HFF-Myc (cell line): ENCODE results near the gene PRAMEF11.
"Not testable (repeated sequence)": the region's sequence is repeated elsewhere in the genome, so short reads cannot be mapped to it uniquely, and the experiment has no call there.

Experiments
- DNase-seq: peaks from one replicate; pipeline ENCODE4 v3.0.0-alpha.2; 2011; ENCODE audit warnings: low read depth; ENCODE audit errors: extremely low read depth
- H3K4me3 ChIP-seq: replicated peaks from 2 replicates; pipeline ENCODE4 v1.5.1; 2011; ENCODE audit warnings: low read depth, mild to moderate bottlenecking, control low read depth, low read length
- CTCF ChIP-seq: IDR thresholded peaks from 2 replicates; pipeline ENCODE4 v1.5.1; 2012; ENCODE audit warnings: mild to moderate bottlenecking, low read depth, low read length, control low read depth; ENCODE audit errors: missing control alignments

The PRAMEF11 gene

DNA sequence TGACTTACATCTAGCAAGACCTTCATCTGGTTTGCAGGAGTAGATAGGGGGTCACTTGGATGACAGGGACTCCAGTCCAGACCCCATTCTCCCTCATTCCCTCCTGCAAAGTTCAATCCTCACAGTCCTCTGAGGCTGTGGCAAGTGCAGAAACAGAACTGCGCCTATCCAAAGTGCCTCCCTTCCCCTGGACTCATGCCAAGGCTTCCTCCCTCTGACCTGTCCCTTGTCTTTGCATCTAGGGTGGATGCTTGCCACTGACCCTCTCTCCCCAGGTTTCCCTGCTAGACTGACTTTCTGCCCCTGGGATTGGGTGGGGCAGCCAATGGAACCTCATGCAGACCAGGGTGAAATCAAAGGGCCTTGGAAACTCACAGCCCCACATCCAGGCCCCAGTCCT lies 21.3 kb downstream of the PRAMEF11 start:
- no peak overlapping the region for H3K4me3 ChIP-seq
- TF ChIP-seq CTCF = no peak
- DNase-seq = no peak

GRCh38 chr1:12799730-12800129 lies 31.5 kb downstream of the PRAMEF11 start:
- no peak overlapping the region for H3K4me3 ChIP-seq
- DNase-seq = no peak
- TF ChIP-seq CTCF = no peak

- no peak overlapping the region for H3K4me3 ChIP-seq
- DNase-seq = no peak
- TF ChIP-seq CTCF = no peak
Observed at GRCh38 chr1:12798911-12799310, 32.3 kb downstream of the PRAMEF11 start.

DNA sequence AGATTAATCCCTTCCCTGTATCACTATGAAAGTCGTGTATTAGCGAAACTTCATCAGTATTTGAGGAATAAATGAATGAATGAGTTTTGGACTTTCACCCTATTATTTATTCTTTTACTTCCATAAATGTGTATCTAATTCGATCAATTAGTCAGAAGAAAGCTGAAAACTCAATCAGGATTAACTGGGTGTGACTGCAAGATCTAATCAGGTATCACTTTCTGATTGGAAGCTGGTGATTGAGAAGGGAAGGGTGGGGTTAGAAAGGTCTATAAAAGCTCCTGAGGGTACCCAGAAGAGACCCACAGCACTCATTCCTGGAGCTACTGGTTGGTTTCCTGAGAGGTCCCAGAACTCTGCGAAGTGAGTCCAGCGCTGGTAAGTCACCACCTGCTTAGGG lies 40.1 kb downstream of the PRAMEF11 start, which contains the start of gene PRAMEF1:
PRAMEF1 (plus strand) TSS at position 301 of the 400 bp plus-strand sequence. CDS start 1,831 bp downstream, outside the sequence.
- DNase-seq, H3K4me3 ChIP-seq: not testable (repeated sequence)

DNA sequence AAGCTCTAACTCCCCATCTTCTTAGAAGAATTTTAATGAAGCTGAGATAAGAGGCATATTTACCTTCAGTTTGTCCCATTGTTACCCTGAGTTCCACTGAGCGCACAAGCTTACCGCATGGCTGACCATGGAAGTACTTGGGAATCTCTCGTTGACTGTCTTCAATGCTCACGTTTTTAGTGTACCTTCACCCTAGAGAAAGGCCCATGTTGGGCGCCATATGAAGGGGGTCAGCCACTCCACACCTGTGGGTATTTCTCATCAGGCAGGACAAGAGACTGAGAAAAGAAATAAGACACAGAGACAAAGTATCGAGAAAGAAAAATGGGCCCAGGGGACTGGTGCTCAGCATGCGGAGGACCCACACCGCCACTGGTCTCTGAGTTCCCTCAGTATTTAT lies 46.5 kb downstream of the PRAMEF11 start:
- H3K4me3 ChIP-seq, DNase-seq: not testable (repeated sequence)

GRCh38 chr1:12783783-12784182 lies 47.4 kb downstream of the PRAMEF11 start:
- not testable (repeated sequence) for DNase-seq, H3K4me3 ChIP-seq

DNA sequence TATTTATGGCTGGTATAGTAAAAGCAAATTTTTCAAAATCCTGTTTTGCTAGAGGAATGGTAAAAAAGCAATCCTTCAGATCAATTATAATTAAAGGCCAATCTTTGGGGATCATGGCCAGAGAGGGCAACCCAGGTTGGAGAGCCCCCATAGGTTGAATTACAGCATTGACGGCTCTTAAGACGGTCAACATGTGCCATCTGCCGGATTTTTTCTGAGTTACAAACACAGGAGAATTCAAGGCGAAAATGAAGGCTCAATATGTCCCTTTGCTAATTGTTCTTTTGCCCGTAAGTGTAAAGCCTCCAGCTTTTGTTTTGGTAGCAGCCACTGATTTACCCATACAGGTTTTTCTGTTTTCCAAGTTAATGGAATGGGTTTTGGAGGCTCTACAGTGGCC lies 49.7 kb downstream of the PRAMEF11 start:
- not testable (repeated sequence) for H3K4me3 ChIP-seq, DNase-seq

- no peak for TF ChIP-seq CTCF
- no peak for DNase-seq
- H3K4me3 ChIP-seq = no peak overlapping the region
Observed at GRCh38 chr1:12778907-12779306, 52.3 kb downstream of the PRAMEF11 start.

- no peak overlapping the region for H3K4me3 ChIP-seq
- TF ChIP-seq CTCF = no peak
- no peak for DNase-seq
Observed at GRCh38 chr1:12778061-12778460, 53.1 kb downstream of the PRAMEF11 start.
